SW 1271 (cell line): Measurements from ENCODE around the gene KLK10.
"Not testable (repeated sequence)": the region's sequence is repeated elsewhere in the genome, so short reads cannot be mapped to it uniquely, and the experiment has no call there.

Experiments
- DNase-seq, 2 experiments: peaks; one replicate each; lab custom pipeline; 2025; lab: John Stamatoyannopoulos, UW

KLK10 gene

GRCh38 chr19:51001515-51001914 lies 18.0 kb downstream of the KLK10 start, which contains the start of gene KLK8:
Gene KLK8, minus strand, starts transcription at chr19:51001604. Its CDS starts 437 bp downstream, at chr19:51001167.
- no peak for DNase-seq

GRCh38 chr19:51000981-51001380 lies 18.5 kb downstream of the KLK10 start:
- no peak for DNase-seq

GRCh38 chr19:51000426-51000825 lies 19.1 kb downstream of the KLK10 start:
- DNase-seq = no peak

- DNase-seq = no peak
Measured at GRCh38 chr19:50998686-50999085, 20.8 kb downstream of the KLK10 start.

- no peak for DNase-seq
Measured at GRCh38 chr19:50998061-50998460, 21.4 kb downstream of the KLK10 start.

- no peak for DNase-seq
Measured at GRCh38 chr19:50994129-50994528, 25.4 kb downstream of the KLK10 start.

DNA sequence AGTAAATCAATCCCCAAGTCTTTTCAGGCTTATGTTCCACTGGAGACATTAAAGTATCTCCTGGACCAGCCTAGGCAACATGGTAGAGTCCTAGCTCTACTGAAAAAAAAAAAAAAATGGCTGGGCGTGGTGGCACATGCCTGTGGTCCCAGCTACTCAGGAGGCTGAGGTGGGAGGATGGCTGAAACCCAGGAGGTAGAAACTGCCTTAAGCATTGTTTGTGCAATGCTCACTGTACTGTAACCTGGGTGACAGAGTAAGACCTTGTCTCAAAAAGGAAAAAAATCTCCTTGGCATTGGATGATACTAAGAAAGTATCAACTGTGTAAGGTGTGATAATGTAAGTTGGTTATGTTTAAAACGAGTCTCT lies 26.9 kb downstream of the KLK10 start:
- DNase-seq = no peak

DNA sequence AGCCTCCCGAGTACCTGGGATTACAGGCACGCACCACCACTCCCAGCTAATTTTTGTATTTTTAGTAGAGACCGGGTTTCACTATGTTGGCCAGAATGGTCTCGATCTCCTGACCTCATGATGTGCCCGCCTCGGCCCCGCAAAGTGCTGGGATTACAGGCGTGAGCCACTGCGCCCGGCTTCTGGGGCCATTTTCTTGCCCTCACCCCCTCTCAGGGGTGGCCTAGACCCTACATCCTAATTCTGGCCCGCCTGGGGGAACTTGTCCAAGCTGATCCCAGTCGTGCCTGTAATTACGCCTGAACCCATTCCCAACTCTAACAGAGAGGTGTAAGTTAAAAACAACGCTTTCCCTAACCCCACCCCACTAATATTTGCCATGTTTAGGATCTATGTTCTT lies 35.1 kb downstream of the KLK10 start:
- not testable (repeated sequence) for DNase-seq

DNA sequence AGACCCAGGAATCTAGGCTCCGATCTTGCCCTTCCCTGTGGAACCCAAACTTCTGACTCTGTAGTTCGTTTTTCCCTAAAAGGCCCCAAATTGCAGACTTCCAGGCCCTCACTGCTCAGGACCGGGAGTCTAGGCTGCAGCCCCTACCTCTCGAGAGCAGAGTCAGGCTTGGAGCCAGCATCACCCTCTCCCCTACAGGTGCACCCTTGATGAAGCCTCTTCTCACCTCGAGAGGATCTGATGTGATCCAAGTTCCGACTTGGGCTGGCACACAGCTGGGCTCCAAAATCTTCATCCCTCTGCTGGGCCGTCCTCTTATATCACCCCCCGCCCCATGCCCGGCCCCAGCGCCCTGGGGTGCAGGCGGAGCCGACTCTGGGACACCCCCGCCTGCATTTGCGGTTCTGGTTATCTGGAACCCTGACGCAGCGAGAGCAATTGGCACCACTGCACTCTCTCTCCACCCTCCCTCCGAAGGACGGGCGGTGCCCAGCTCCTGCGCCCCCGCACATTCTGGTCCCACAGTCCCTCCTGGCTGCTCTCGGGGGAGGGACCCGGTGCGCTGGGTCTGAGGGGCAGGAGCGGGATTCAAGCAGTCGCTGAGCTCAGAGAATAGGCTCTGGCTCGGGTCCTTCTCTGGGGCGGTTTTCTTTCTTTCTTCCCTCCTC lies 35.8 kb downstream of the KLK10 start, which contains the start of gene KLK7:
Gene KLK7, minus strand, starts transcription at position 293 of the 668 bp plus-strand sequence. CDS start 1,518 bp downstream, outside the sequence.
- no peak for DNase-seq

DNA sequence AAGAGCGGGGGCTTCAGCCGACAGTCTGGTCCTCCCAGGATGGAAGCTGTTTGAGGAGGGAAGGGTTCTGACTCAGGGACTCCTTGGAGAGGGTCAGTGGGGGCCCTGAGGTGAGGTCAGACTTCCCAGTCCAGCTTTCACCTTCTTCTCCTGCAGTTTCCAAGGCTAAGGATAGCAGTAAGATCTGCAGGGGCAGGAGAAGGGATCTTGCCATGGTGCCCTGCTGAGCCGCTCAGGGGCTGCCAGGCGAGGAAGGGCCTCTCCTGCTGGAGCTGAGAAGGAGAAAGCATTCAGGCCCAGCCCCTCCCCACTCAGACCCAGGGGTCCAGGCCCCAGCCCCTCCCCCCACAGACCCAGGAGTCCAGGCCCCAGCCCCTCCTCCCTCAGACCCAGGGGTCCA lies 37.3 kb downstream of the KLK10 start:
- no peak for DNase-seq

DNA sequence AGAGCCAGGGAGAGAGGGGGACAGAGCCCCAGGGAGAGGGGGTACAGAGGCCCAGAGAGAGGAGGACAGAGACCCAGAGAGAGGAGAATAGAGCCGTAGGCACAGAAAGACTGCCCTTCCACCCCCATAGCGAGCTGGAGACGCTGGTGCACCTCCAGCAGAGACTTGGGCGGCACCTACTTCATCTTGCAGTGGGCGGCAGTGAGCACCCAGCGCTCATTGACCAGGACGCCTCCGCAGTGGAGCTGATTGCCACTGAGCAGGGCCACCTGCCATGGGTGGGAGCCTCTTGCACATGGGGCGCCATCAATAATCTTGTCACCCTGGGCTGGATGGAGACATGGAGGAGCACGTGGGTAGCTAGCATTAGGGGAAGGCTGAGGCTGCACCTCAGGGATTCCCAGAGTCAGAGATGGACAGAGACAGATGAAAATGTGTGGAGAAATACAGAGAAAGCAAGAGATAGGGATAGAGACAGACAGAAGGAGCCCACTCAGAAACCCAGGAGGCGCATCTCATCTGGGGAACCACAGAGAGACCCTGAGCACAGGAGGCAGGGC lies 37.8 kb downstream of the KLK10 start:
- no peak for DNase-seq

DNA sequence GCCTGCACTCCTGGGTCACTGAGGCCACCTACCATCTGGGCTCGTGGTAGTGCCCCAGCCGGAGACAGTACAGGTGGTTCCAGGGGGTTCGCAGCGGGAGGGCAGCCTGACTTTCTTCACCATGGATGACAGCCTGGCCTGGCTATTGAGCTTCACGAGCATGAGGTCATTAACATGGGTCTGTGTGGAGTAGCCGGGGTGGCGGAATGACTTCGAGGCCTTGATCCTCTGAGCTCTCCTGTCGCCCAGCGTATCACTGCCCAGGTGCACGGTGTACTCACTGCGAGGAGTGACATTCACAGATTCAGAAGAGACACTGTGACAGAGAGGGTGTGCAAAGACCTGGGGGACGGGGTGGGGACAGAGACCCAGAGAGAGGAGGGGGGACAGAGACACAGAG lies 39.3 kb downstream of the KLK10 start:
- DNase-seq = no peak

- no peak for DNase-seq
Measured at GRCh38 chr19:50979758-50980157, 39.8 kb downstream of the KLK10 start.

DNA sequence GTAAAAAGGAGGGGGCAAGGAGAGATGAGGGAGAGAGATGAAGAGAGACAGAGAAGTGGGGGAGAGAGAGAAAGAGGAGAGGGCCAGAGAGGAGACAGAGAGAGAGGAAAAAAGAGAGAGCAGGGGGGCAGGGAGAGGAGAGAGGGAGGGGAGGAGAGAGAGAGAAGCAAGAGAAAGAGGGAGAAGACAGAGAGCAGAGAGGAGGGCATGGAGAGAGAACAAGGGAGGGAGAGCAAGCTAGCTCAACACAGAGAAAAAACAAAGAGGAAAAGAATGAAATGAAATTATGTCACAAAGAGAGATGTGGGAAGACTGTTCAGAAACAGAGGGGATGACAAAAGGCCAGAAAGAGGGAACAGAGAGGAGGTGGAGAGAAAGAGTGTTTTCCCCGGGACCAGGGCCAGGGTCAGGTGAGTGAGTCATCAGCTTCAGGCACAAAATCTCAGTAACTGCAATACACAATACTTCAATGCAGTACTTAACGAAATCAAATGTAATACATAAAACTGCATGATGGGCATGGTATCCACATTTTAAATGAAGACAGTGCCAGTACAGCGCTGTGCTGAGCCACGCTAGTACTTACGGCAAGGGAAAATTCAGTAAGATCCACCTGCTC lies 40.6 kb downstream of the KLK10 start:
- DNase-seq = no peak

- DNase-seq = no peak
Measured at GRCh38 chr19:50977626-50978025, 41.9 kb downstream of the KLK10 start.

- no peak for DNase-seq
Measured at GRCh38 chr19:50975766-50976165, 43.7 kb downstream of the KLK10 start.

DNA sequence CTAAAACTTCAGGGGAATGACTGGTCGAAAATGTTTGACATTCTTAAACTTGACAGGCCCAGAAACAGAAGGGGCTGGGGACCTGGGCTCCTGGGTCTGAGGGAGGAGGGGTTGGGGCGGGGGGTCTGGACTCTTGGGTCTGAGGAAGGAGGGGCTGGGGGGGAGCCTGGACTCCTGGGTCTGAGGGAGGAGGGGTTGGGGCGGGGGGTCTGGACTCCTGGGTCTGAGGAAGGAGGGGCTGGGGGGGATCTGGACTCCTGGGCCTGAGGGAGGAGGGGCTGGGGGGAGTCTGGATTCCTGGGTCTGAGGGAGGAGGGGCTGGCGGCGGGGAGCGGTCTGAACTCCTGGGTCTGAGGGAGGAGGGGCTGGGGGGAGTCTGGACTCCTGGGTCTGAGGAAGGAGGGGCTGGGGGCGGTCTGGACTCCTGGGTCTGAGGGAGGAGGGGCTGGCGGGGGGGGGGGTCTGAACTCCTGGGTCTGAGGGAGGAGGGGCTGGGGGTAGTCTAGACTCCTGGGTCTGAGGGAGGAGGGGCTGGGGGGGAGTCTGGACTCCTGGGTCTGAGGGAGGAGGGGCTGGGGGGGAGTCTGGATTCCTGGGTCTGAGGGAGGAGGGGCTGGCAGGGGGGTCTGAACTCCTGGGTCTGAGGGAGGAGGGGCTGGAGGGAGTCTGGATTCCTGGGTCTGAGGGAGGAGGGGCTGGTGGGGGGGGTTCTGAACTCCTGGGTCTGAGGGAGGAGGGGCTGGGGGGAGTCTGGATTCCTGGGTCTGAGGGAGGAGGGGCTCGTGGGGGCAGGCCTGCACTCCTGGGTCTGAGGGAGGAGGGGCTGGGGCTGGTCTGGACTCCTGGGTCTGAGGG lies 44.6 kb downstream of the KLK10 start:
- no peak for DNase-seq

DNA sequence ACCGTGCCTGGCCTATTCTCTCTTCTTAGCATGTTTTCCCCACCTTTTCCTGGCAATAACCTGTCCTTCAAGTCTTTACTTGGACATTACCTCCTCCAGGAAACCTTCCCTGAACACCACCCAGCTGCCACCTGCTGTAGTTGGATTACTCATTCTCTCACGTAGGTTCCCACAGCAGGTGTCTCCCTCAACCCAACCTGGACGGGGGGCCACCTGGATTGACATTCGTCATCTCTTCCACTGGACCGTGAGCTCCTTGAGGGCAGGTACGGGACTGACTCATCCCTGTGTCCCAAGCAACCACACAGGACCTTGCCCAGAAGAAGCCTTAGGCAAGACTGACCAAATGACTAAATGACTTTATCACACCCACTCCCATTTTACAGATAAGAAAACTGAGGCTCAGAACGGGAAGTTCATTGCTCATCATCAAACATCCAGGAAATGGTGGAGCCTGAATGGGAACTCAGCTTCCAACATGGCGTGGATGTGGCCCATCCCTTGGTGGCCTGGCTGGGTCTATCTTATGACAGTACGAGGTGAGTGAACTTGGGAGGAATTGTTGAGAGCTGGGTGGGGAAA lies 46.6 kb downstream of the KLK10 start:
- no peak for DNase-seq

GRCh38 chr19:50969810-50970209 lies 49.7 kb downstream of the KLK10 start:
- DNase-seq = not testable (repeated sequence)

DNA sequence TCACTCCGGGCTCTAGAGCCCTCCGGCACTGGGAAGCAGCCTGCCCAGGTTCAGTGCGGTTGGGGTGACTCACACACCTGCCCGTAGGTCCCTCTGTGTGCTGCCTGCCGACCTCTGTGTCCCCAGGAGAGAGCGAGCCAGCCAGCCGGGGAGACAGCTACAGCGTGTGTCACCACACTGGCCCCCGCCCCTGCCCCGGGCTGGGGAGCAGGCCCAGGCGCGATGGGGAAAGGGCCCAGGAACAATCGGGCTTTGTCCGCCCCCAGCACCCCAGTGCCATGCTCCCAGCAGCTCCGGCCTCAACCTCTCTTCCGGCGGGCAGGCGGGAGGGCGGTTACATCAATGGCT lies 50.1 kb downstream of the KLK10 start, which contains the start of gene KLK6:
Gene KLK6, minus strand, starts transcription at position 179 of the 348 bp plus-strand sequence. CDS start 1,487 bp downstream, outside the sequence.
- DNase-seq = no peak

- no peak for DNase-seq
Measured at GRCh38 chr19:50968716-50969412, 50.6 kb downstream of the KLK10 start.
